Activated CD8-positive, alpha-beta T cell treated with anti-CD3 and anti-CD28 coated beads, Interleukin-2, amount 10 ng/mL, durations not matched to agents 7 days and 5 days (primary cell): Measurements from ENCODE around the gene ACTR8. TPM values are rescaled to one million over a fixed set of nuclear protein-coding genes. Genes with fewer than 3 reads are reported as not detected.

ENCODE experiments used
- ATAC-seq: fragments of 150-1000 bp; cut with Tn5 transposase; one replicate; pipeline ENCODE4 v1.10.0; 2021; ENCODE audit warnings: moderate library complexity
- CTCF ChIA-PET: fragments of 350-600 bp; sonication (Branson Sonifier 250); formaldehyde crosslinking; loops from one replicate; lab custom pipeline; 2021; ENCODE audit warnings: antibody characterized with exemption; lab: Charles Lee
- POLR2A ChIA-PET: fragments of 350-600 bp; sonication (Branson Sonifier 250); formaldehyde crosslinking; loops from one replicate; lab custom pipeline; 2021; ENCODE audit warnings: antibody characterized with exemption; lab: Charles Lee
- DNase-seq: peaks from one replicate; pipeline ENCODE4 v3.0.0-alpha.2; 2020
- H3K27ac Mint-ChIP-seq: one replicate; pipeline ENCODE4 v1.8.0; 2021; ENCODE audit warnings: mild to moderate bottlenecking, mixed read lengths
- H3K27me3 Mint-ChIP-seq: one replicate; pipeline ENCODE4 v1.8.0; 2021; ENCODE audit warnings: low read depth, mixed read lengths
- H3K36me3 Mint-ChIP-seq: one replicate; pipeline ENCODE4 v1.8.0; 2021; ENCODE audit warnings: low read depth, mixed read lengths
- H3K4me1 Mint-ChIP-seq: one replicate; pipeline ENCODE4 v1.8.0; 2021; ENCODE audit warnings: low read depth, mixed read lengths
- H3K4me3 Mint-ChIP-seq: one replicate; pipeline ENCODE4 v1.8.0; 2021; ENCODE audit warnings: mild to moderate bottlenecking, mixed read lengths
- H3K9me3 Mint-ChIP-seq: one replicate; pipeline ENCODE4 v1.8.0; 2022; ENCODE audit warnings: mixed read lengths; ENCODE audit not compliant: insufficient read depth
- total RNA-seq, 2 experiments: library from RNA; stranded (reverse); gene quantifications; one replicate each; pipeline ENCODE4 v1.2.3, GENCODE V29; 2021

ACTR8 gene
- total RNA-seq, 2 experiments from 2014 or later = 29.2 to 37.1 TPM

GRCh38 chr3:53830944-53831343 is 51.0 kb downstream of the ACTR8 start:
- ChIA-PET CTCF (no interaction called here), POLR2A (no interaction called here)
- no peak overlapping the region for H3K27ac Mint-ChIP-seq
- no peaks in the 10 kb centered on the region for H3K4me1 Mint-ChIP-seq
- H3K9me3 Mint-ChIP-seq = no peaks in the 10 kb centered on the region
- no peak overlapping the region for H3K4me3 Mint-ChIP-seq
- ATAC-seq (no peak), DNase-seq (no peak)
- peaks cover 6% of the 10 kb centered on the region for H3K27me3 Mint-ChIP-seq
- H3K36me3 Mint-ChIP-seq = no peaks in the 10 kb centered on the region

- H3K27ac Mint-ChIP-seq = no peak overlapping the region
- H3K27me3 Mint-ChIP-seq = peaks cover 15% of the 10 kb centered on the region
- no peak overlapping the region for H3K4me3 Mint-ChIP-seq
- CTCF ChIA-PET = no interaction called here
- no peak for DNase-seq
- no peaks in the 10 kb centered on the region for H3K9me3 Mint-ChIP-seq
- POLR2A ChIA-PET = no interaction called here
- no peaks in the 10 kb centered on the region for H3K4me1 Mint-ChIP-seq
- ATAC-seq = no peak
- no peaks in the 10 kb centered on the region for H3K36me3 Mint-ChIP-seq
Measured at GRCh38 chr3:53829605-53830004, 52.3 kb downstream of the ACTR8 start.

- H3K36me3 Mint-ChIP-seq = no peaks in the 10 kb centered on the region
- no peaks in the 10 kb centered on the region for H3K9me3 Mint-ChIP-seq
- no peak for ATAC-seq
- H3K4me1 Mint-ChIP-seq = no peaks in the 10 kb centered on the region
- CTCF ChIA-PET = no interaction called here
- POLR2A ChIA-PET = no interaction called here
- no peak overlapping the region for H3K27ac Mint-ChIP-seq
- H3K27me3 Mint-ChIP-seq = peaks cover 15% of the 10 kb centered on the region
- no peak overlapping the region for H3K4me3 Mint-ChIP-seq
- no peak for DNase-seq
Measured at GRCh38 chr3:53828581-53828980, 53.4 kb downstream of the ACTR8 start.

GRCh38 chr3:53826048-53826447 is 55.9 kb downstream of the ACTR8 start:
- H3K36me3 Mint-ChIP-seq = no peaks in the 10 kb centered on the region
- no peaks in the 10 kb centered on the region for H3K9me3 Mint-ChIP-seq
- H3K27me3 Mint-ChIP-seq = peaks cover 15% of the 10 kb centered on the region
- POLR2A ChIA-PET = no interaction called here
- no peaks in the 10 kb centered on the region for H3K4me1 Mint-ChIP-seq
- H3K27ac Mint-ChIP-seq = no peak overlapping the region
- no peak for ATAC-seq
- CTCF ChIA-PET = no interaction called here
- no peak overlapping the region for H3K4me3 Mint-ChIP-seq
- no peak for DNase-seq

GRCh38 chr3:53824795-53825194 is 57.2 kb downstream of the ACTR8 start:
- no peaks in the 10 kb centered on the region for H3K36me3 Mint-ChIP-seq
- no peaks in the 10 kb centered on the region for H3K9me3 Mint-ChIP-seq
- no peak overlapping the region for H3K27ac Mint-ChIP-seq
- no peaks in the 10 kb centered on the region for H3K4me1 Mint-ChIP-seq
- ChIA-PET POLR2A (no interaction called here), CTCF (no interaction called here)
- ATAC-seq (no peak), DNase-seq (no peak)
- no peak overlapping the region for H3K4me3 Mint-ChIP-seq
- H3K27me3 Mint-ChIP-seq = peaks cover 15% of the 10 kb centered on the region

- peaks cover 15% of the 10 kb centered on the region for H3K27me3 Mint-ChIP-seq
- DNase-seq = no peak
- ChIA-PET POLR2A (no interaction called here), CTCF (no interaction called here)
- H3K27ac Mint-ChIP-seq = no peak overlapping the region
- H3K9me3 Mint-ChIP-seq = no peaks in the 10 kb centered on the region
- no peak for ATAC-seq
- H3K36me3 Mint-ChIP-seq = no peaks in the 10 kb centered on the region
- H3K4me3 Mint-ChIP-seq = no peak overlapping the region
- no peaks in the 10 kb centered on the region for H3K4me1 Mint-ChIP-seq
Measured at GRCh38 chr3:53823956-53824657, 57.8 kb downstream of the ACTR8 start.

GRCh38 chr3:53823026-53823955 is 58.7 kb downstream of the ACTR8 start:
- no peak overlapping the region for H3K4me3 Mint-ChIP-seq
- ChIA-PET CTCF (no interaction called here), POLR2A (no interaction called here)
- no peaks in the 10 kb centered on the region for H3K36me3 Mint-ChIP-seq
- H3K4me1 Mint-ChIP-seq = no peaks in the 10 kb centered on the region
- H3K27ac Mint-ChIP-seq = no peak overlapping the region
- ATAC-seq (no peak), DNase-seq (no peak)
- H3K9me3 Mint-ChIP-seq = no peaks in the 10 kb centered on the region
- peaks cover 15% of the 10 kb centered on the region for H3K27me3 Mint-ChIP-seq

- Mint-ChIP-seq H3K4me1 (peaks cover 5% of the 10 kb centered on the region), H3K36me3 (no peaks in the 10 kb centered on the region), H3K4me3 (no peak overlapping the region), H3K27ac (no peak overlapping the region), H3K27me3 (peaks cover 12% of the 10 kb centered on the region), H3K9me3 (no peaks in the 10 kb centered on the region)
- DNase-seq (no peak), ATAC-seq (no peak)
- ChIA-PET POLR2A (no interaction called here), CTCF (no interaction called here)
Measured at GRCh38 chr3:53822331-53822741, 59.6 kb downstream of the ACTR8 start.

GRCh38 chr3:53821631-53822121 is 60.3 kb downstream of the ACTR8 start:
- H3K4me3 Mint-ChIP-seq = no peak overlapping the region
- no peak for ATAC-seq
- H3K4me1 Mint-ChIP-seq = peaks cover 5% of the 10 kb centered on the region
- no peaks in the 10 kb centered on the region for H3K9me3 Mint-ChIP-seq
- H3K27me3 Mint-ChIP-seq = peaks cover 9% of the 10 kb centered on the region
- no peaks in the 10 kb centered on the region for H3K36me3 Mint-ChIP-seq
- H3K27ac Mint-ChIP-seq = no peak overlapping the region
- POLR2A ChIA-PET = no interaction called here
- CTCF ChIA-PET = no interaction called here
- no peak for DNase-seq

- Mint-ChIP-seq H3K4me3 (no peak overlapping the region), H3K4me1 (peaks cover 5% of the 10 kb centered on the region), H3K27ac (no peak overlapping the region), H3K27me3 (peaks cover 9% of the 10 kb centered on the region), H3K9me3 (no peaks in the 10 kb centered on the region), H3K36me3 (no peaks in the 10 kb centered on the region)
- no peak for DNase-seq
- CTCF ChIA-PET = no interaction called here
- POLR2A ChIA-PET = no interaction called here
- no peak for ATAC-seq
Measured at GRCh38 chr3:53820756-53821580, 61.0 kb downstream of the ACTR8 start.

GRCh38 chr3:53820084-53820483 is 61.9 kb downstream of the ACTR8 start:
- Mint-ChIP-seq H3K27me3 (peaks cover 4% of the 10 kb centered on the region), H3K9me3 (no peaks in the 10 kb centered on the region), H3K4me3 (no peak overlapping the region), H3K4me1 (peaks cover 5% of the 10 kb centered on the region), H3K27ac (no peak overlapping the region), H3K36me3 (no peaks in the 10 kb centered on the region)
- no peak for DNase-seq
- CTCF ChIA-PET = no interaction called here
- no peak for ATAC-seq
- POLR2A ChIA-PET = no interaction called here
